GM18867 (cell line): ENCODE data around the gene ZIM2.

ENCODE experiments used
- ATAC-seq: cut with Tn5 transposase; IDR thresholded peaks from one replicate; pipeline ENCODE4 v1.9.1; 2021; ENCODE audit warnings: mild to moderate bottlenecking, moderate library complexity; ENCODE audit not compliant: unreplicated experiment

ZIM2 gene

GRCh38 chr19:56811480-56811879 is 29.0 kb downstream of the ZIM2 start:
- no peak for ATAC-seq

- no peak for ATAC-seq
Observed at GRCh38 chr19:56810260-56810659, 30.3 kb downstream of the ZIM2 start.

GRCh38 chr19:56808717-56809392 is 31.7 kb downstream of the ZIM2 start:
- ATAC-seq, result no peak

GRCh38 chr19:56806639-56807038 is 33.9 kb downstream of the ZIM2 start:
- ATAC-seq, result no peak

- ATAC-seq, result no peak
Observed at GRCh38 chr19:56778351-56778750, 62.2 kb downstream of the ZIM2 start.

- no peak for ATAC-seq
Observed at GRCh38 chr19:56769650-56770049, 70.9 kb downstream of the ZIM2 start.

GRCh38 chr19:56765137-56765536 is 75.4 kb downstream of the ZIM2 start:
- ATAC-seq, result no peak

GRCh38 chr19:56764196-56764695 is 76.3 kb downstream of the ZIM2 start:
- ATAC-seq, result no peak

GRCh38 chr19:56760842-56761241 is 79.7 kb downstream of the ZIM2 start:
- no peak for ATAC-seq

- ATAC-seq, result no peak
Observed at GRCh38 chr19:56759531-56759930, 81.0 kb downstream of the ZIM2 start.

GRCh38 chr19:56751078-56751489 is 89.4 kb downstream of the ZIM2 start:
- no peak for ATAC-seq

- ATAC-seq, result no peak
Observed at GRCh38 chr19:56750658-56751057, 89.9 kb downstream of the ZIM2 start.

GRCh38 chr19:56748378-56748777 is 92.1 kb downstream of the ZIM2 start:
- no peak for ATAC-seq

GRCh38 chr19:56746367-56746766 is 94.2 kb downstream of the ZIM2 start:
- ATAC-seq, result no peak

GRCh38 chr19:56740501-56740900 is 100.0 kb downstream of the ZIM2 start:
- ATAC-seq, result no peak

- no peak for ATAC-seq
Observed at GRCh38 chr19:56736571-56736970, 104.0 kb downstream of the ZIM2 start.

- ATAC-seq, result no peak
Observed at GRCh38 chr19:56732976-56733375, 107.5 kb downstream of the ZIM2 start.

- ATAC-seq, result no peak
Observed at GRCh38 chr19:56727677-56728076, 112.8 kb downstream of the ZIM2 start.

GRCh38 chr19:56725829-56726424 is 114.6 kb downstream of the ZIM2 start:
- ATAC-seq, result no peak
